ENCODE data around the gene GLOD4.
"Not testable (repeated sequence)": the region's sequence is repeated elsewhere in the genome, so short reads cannot be mapped to it uniquely, and the experiment has no call there.

Gene GLOD4, protein sequence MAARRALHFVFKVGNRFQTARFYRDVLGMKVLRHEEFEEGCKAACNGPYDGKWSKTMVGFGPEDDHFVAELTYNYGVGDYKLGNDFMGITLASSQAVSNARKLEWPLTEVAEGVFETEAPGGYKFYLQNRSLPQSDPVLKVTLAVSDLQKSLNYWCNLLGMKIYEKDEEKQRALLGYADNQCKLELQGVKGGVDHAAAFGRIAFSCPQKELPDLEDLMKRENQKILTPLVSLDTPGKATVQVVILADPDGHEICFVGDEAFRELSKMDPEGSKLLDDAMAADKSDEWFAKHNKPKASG

DNA sequence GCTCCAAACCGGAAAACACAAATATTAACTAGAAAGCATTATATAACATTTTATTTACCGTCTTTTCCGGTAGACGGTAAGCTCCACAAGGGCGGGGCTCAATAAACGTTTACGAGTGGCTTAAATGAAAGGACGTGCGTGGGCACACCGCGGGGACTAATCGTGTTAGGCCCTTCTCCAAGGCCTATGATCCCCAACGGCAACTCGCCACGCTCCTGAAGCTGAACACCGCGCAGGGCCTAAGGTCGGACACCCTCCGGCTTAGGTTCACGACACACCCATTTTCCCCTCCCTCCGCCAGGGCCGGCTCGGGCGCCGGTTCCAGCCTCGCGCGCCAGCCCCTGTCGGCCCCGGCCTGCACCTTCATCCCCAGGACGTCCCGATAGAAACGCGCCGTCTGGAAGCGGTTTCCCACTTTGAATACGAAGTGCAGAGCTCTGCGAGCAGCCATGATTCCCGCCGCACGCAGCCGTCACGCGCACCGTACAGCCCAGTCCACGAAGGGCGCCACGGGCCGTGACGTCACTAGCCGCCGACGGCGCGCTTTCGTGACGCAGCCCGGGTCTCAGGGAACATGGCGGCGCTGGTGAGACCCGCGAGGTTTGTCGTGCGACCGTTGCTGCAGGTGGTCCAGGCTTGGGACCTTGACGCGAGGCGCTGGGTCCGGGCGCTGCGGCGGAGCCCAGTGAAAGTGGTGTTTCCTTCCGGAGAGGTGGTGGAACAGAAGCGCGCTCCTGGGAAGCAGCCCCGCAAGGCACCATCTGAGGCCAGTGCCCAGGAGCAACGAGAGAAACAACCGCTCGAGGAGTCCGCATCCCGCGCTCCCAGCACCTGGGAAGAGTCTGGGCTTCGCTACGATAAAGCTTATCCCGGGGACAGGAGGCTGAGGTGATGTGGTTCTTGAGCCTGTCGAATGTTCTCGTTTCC, at the start of gene GLOD4, which contains the start of gene MRM3:
Gene GLOD4 (minus strand): TSS at position 476 of the 927 bp plus-strand sequence. CDS start 25 bp downstream, at position 451.
Gene MRM3 (plus strand): TSS at position 549 of the 927 bp plus-strand sequence. CDS start 26 bp downstream, at position 575.
- DNase-seq (ENCODE audit: low spot score), result peak; percentile 99

DNA sequence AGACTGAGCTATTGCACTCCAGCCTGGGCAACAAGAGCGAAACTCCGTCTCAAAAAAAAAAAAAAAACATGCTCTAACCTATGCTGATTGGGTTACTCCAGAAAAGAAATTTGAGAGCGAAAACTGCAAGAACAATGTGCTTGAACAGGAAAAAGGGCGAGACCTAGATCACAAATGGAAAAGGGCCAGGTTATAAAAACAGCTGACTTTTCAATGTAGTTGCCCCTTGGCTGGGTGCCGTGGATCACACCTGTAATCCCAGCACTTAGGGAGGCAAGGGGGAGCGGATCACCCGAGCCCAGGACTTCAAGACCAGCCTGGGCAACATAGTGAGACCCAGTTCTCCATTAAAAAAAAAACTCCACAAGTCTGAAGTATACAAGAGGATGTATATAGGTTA, 48.9 kb upstream of the GLOD4 start:
- DNase-seq (ENCODE audit: low spot score), result no peak

DNA sequence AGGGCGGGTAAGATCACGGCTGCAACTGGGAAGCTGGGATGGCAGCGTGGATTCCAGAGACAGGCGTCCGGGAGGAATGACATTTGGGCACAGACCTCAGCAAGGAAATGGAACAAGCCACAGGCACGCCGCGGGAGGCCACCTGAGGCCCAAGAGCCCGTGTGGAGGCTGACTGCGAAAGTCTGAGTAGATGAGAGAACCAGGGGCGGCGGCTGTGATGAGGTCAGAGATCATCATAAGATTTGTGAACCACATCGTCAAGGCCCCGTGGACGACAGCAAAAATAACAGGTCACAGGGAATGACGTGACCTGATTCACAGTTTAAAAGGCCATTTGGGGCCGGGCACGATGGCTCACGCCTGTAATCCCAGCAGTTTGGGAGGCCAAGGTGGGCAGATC, 48.3 kb upstream of the GLOD4 start:
- no peak for DNase-seq (ENCODE audit: low spot score)

DNA sequence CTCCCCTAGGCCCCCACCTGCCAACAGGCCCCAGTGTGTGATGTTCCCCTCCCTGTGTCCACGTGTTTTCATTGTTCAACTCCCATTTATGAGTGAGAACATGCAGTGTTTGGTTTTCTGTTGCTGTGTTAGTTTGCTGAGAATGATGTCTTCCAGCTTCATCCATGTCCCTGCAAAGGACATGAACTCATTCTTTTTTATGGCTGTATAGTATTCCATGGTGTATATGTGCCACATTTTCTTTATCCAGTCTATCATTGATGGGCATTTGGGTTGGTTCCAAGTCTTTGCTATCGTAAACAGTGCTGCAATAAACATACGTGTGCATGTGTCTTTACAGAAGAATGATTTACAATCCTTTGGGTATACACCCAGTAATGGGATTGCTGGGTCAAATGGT, 47.5 kb upstream of the GLOD4 start:
- DNase-seq (ENCODE audit: low spot score), result not testable (repeated sequence)

DNA sequence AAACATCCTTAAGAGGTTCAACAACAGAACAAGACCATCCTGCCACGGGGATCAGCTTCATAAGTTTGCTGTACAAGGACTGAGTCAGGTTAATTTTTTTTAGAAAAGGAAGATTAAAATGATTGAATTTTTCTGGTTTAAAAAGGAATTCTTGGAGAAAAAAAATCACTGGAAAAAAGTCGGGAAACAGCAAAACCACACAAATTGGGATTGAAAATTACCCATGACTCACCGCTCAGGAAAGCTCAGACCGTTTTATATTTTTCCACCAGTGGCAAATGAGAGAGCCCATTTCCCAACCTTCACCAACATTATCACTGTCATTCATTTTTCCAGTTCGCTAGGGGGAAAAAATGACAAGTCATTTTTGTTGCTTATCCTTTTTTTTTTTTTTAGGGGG, 46.7 kb upstream of the GLOD4 start:
- DNase-seq (ENCODE audit: low spot score), result no peak

DNA sequence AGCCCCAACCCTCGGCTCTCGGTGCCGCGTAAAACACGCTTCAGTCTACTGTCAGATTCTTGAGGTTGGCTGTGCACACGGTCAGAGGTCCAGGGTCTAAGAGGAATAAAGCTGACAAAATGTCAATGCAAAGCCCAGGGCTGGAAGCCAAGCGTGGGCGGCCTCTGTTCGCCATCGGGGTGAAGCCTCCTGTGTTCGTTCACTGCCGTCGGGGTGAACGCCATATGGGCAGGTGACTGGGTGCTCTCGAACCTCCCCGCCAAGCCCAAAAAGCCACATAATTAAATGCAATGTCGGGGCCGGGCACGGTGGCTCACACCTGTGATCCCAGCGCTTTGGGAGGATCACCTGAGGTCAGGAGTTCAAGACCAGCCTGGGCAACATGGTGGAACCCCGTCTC, 44.7 kb upstream of the GLOD4 start:
- no peak for DNase-seq (ENCODE audit: low spot score)

DNA sequence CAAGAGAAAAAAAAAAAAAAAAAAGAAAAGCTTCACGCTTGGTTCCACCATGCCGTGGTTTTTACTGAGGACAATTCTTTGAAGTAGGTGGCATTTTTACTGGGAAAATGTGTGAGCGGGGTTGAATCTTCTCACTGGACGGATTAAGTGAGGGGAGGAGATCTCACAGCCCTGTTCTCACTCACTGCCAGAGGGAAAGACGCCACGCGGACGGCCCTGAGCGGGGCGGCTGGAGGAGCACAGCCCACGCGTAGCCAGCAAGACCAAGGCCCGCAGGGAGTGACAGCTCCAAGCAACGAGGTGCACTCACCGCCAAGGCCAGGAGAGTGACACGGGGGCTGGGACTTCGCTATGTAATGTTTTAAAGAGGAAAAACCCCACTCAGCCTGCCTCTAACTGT, 43.1 kb upstream of the GLOD4 start:
- no peak for DNase-seq (ENCODE audit: low spot score)

DNA sequence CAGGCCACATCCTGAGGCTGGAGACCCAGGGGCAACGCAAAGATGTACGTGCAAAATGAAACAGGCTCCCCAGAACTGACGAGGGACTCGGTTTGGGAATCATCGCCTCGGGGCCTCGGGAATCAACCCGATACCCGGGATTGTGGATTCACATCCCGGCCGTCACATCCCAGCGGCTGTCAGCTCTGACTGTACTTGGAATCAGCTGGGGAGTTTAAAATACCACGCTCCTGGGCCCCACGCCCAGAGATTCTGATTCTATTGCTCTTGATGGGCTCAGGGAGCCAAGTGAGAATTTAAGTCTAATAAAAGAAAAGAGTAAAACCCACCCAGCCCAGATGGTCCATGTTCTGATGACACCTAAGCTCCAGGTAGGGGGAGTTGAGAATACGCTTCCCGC, 42.3 kb upstream of the GLOD4 start:
- no peak for DNase-seq (ENCODE audit: low spot score)

DNA sequence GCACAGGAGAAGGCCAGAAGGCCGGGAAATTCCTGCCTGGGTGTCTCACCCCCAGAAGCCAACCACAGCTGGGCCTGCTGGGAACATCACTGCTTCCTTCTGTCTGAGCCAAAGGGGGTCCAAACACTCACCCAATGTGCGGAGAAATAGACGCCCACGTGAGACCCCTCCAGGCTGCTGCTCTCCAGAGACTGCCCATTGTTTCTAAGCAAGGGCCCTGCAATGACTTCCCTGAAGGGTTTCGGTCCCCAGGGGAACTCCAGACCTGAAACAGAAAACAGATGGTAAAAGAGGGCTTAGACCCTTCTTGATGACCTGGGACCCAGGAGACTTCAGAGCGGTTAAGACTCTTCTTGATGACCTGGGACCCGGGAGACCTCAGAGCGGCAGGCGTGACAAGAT, 41.4 kb upstream of the GLOD4 start:
- no peak for DNase-seq (ENCODE audit: low spot score)

DNA sequence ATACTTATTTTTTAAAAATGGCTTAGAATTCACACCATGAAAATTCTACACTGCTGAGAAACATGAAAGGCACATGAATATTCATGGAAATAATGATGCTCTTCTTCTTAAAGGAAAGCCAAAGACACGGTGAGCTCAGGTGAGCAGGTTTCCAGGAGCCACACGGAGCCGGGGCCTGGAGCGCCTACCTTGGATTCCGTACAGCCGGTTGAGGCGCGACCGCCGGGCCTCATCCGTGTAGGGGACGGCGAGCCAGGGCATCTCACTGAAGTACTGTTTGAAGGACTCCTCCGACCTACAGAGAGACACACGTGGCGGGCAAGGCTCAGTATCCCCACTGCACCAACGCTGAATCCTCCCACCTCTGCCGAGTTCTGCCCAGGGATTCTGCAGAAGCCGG, 37.2 kb upstream of the GLOD4 start:
- DNase-seq (ENCODE audit: low spot score), result no peak

DNA sequence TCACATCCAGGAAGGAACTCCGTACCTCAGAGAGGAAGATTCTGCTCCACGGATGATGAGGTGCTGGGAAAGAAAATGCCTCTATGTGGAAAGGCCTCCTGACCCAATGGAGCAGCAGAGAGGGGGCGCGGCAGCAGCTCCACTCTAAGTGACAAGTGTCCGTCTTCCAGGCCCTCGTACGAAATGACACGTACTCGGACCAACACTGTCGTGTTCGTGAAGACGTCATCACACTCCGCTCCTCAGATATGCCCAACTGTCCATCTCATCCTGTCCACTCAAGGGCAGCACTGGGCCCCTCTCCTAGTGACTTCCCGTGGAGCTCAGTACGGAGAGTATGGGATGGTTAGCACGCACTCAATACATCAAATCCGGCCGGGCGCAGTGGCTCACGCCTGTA, 32.3 kb upstream of the GLOD4 start:
- no peak for DNase-seq (ENCODE audit: low spot score)

DNA sequence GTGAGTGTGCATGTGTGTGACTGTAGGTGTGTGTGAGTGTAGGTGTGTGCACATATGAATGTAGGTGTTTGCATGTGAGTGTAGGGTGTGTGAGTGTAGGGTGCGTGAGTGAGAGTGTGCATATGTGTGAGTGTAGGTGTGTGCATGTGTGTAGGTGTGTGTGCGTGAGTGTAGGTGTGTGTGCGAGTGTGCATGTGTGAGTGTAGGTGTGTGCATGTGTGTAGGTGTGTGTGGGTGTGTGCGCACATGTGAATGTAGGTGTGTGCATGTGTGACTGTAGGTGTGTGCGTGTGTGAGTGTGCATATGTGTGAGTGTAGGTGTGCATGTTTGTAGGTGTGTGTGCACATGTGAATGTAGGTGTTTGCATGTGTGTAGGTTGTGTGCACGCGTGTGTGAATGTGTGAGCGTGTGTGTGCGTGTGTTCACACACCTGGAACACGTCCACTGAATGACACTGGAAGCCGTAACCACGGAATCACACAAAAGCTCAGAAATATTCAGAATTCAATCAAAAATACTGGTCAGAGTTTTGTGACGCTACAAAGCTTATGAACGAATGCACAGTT, 30.6 kb upstream of the GLOD4 start:
- DNase-seq (ENCODE audit: low spot score), result no peak

DNA sequence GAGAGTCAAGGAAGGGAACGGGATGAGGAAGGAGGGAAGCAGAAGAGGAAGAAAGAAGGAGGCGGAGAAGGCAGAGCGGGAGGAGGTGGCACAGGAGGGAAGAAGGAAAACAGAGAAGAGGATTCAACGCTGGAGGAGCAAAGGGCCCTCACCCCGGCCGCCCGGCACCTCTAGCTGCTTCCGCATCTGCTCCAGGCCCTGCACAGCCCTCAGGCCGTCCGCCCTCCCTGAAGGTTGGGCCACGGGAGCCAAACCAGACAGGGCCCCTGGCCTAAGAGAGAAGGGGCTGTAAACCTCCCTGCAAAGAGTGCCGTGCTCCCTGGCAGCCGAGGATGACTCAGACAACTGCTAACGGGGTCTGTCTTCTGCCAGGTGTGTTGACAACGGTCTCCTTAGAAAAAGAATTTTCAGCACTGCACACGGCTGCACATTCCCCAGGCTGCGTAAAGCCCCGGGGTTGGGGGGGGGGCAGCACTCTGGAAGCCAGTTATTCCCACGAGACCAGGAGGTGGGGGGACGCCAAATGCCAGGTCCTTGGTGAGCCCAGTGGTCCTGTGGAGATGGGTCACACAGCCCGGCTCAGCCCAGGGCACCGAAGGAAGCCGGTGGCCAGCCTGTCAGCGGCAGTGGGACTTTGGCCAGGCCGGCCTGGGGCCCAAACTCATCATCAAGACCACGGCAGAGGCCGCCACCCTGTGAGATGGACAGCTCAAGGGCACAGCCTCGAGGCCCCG, 29.1 kb upstream of the GLOD4 start:
- no peak for DNase-seq (ENCODE audit: low spot score)

DNA sequence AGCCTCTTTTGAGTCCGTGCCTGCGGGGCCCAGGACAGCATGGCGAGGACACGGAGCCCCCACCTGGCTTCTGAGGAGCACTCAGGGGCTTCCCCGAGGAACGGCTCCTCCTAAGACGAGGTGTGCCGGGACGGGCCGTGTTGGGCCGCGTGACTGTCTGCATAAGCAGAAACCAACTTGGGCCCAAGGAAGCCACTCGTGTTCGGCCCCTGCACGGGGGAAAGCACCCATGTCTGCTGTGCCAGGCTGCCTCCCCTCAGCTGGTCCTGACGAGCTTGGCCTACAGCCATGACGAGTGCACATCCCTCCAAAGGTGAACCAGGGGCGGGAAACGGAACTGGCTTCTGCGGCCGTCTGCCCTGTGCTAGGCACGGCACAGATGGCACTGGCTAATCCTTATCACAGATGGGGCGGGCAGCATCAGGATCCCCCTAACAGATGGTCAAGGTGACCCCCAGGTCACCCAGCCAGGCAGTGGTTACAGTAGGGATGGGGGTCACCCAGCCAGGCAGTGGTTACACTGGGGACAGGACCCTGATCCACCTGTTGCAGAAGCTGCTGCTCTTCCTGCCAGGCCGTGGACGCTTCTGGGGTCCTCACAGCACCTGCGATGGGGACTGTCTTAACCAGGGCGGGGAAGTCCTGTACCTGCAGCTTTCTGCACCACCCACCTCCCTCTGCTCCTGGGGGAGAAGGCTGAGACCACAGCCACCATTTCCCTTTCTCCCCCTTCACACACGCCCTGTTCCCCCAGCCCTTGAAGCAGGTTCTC, 25.6 kb upstream of the GLOD4 start:
- DNase-seq (ENCODE audit: low spot score), result no peak

DNA sequence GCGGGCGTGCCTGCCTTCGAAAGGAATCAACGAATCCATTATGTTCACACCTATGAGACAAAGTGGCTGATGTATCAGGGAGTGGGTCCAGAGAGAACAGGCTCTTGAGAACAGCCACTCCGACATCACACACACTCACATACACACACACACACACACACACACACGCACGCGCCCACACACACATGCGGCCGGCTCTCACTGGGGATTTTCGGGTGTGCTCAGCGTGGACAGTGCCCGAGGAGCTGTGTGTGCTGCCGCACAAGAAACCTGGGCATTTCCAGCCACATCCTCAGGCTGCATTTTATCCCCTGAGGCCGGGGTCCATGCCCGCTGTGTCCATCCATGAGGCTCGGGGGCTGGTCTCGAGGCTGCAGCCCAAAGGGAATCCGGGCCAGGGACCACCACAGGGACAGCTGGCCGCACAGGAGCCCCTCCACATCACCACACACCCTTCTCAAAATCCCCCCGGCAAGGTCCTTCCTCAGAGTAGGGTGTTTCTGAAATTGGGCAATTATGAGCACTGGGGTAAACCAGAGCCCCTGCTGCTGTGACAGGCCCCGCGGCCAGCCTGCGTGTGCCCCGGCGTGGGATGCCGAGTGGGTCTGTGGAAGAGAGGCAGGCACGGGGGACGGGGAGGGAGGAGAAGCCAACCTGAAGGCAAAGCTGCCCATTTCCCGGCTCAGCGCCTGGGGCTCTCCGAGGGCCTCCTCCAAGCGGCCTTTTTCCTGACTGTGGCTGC, 24.9 kb upstream of the GLOD4 start:
- no peak for DNase-seq (ENCODE audit: low spot score)

DNA sequence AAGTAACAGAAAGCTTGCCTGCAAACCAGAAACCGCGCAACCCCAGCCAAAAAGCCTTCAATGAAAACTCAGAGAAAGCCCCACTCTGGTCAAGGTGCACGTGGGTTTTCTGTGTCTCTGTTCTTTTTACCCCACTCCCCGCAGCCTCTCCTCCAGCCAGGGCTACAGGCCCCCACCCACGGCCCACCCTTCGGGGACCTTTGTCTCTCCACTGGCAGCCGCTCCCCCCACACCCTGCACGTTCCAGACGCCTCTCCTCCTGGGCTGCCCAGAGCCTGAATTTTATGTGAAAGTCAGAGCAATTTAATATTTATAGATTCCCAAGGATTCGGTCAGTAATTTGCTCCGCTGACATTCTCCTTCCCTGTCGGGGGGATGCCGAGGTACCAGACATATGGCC, 24.3 kb upstream of the GLOD4 start:
- no peak for DNase-seq (ENCODE audit: low spot score)

DNA sequence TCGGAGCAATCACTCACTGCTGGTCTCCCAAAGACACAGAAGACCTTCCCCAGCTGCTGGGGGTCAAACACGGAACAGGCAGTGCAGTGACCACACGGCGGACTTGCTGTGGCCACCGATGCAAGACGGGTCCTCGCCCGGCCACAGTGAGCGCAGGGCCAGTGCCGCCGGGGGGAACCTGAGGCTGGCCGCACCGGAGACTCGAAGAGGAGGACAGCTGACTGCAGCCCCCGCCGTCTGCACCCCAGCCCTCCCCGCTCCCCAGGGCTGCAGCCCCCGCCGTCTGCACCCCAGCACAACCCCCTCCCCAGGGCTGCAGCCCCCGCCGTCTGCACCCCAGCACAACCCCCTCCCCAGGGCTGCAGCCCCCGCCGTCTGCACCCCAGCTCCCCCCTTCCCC, 23.8 kb upstream of the GLOD4 start:
- not testable (repeated sequence) for DNase-seq (ENCODE audit: low spot score)

DNA sequence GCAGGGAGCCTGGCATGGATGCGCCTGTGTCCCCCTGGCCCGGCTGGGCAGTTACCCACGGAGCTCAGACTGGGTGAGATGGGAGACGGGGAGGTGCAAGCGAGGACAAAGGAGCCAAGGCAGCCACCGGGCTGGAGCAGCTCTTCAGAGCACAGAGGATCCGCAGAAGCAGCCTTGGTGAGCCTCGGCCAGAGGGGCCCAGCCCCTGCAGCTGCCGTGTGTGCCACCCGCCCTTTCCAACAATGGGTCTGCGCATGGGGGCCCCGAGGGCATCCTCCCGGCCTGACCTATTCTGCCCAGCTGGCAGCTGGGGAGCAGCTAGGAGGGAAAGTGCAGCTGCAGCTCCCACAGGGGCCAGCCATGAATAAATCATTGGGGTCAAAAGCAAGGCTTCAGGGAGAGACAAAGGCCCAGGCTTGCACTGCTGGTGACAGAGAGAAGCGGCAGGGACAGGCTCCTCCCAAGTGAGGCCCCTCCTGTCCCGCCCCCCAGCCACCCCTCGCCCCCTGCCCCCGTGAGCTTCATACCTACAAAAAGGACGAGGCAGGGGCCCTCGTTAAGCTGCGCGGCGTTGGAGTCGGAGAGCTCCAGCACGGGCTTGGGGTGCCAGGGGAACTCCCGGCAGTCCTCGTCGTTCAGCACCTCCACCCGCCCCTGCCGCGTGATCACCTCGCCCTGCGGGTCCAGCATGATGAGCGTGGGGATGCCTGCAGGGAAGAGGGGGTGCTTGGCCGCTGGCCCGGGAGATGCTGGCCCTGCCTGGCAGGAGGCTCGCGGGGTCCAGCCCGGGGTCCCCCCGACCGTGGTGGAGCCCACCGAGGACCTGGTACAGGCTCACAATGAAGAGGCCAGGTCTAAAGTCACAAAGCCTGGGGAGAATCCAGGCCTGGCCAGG, 22.7 kb upstream of the GLOD4 start:
- no peak for DNase-seq (ENCODE audit: low spot score)
